Prostate gland (tissue), 2 donors: Measurements from ENCODE around the gene FSIP1.

ENCODE experiments used
- POLR2AphosphoS5 ChIP-seq: sonication (generic); formaldehyde crosslinking; IDR thresholded peaks from one replicate; pipeline ENCODE4 v1.6.1; 2017; ENCODE audit warnings: antibody characterized with exemption
- TF ChIP-seq, protein P1 (sequence below), 4 experiments: fragments of 200-600 bp in 2 of 4; fragments of 450-650 bp in 2 of 4; sonication (generic) in 2 of 4; IDR thresholded peaks; 1 replicate in 3 of 4; 2 replicates in 1 of 4; pipeline ENCODE4 v1.5.1; 2016 to 2019; ENCODE audit warnings: antibody characterized with exemption in 4 of 4, mild to moderate bottlenecking in 2 of 4, moderate library complexity in 2 of 4

DNA sequence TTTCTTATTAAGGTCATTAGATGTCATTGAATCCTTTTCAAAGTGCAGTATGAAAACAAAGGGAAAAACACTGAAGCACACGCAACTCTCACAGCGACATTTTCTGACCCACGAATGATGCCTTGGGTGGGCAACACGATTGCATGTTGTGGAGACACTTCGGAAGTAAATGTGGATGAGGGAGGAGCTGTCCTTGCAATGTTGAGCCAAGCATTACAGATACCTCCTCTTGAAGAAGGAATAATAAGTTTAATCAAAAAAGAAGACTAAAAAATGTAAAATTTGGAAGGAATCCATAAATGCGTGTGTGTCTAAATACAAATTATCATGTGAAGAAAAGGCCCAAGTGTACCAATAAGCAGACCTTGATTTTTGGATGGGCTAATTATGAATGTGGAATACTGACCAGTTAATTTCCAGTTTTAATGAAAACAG is 184.9 kb downstream of the FSIP1 start:
- TF ChIP-seq, protein P1, sequence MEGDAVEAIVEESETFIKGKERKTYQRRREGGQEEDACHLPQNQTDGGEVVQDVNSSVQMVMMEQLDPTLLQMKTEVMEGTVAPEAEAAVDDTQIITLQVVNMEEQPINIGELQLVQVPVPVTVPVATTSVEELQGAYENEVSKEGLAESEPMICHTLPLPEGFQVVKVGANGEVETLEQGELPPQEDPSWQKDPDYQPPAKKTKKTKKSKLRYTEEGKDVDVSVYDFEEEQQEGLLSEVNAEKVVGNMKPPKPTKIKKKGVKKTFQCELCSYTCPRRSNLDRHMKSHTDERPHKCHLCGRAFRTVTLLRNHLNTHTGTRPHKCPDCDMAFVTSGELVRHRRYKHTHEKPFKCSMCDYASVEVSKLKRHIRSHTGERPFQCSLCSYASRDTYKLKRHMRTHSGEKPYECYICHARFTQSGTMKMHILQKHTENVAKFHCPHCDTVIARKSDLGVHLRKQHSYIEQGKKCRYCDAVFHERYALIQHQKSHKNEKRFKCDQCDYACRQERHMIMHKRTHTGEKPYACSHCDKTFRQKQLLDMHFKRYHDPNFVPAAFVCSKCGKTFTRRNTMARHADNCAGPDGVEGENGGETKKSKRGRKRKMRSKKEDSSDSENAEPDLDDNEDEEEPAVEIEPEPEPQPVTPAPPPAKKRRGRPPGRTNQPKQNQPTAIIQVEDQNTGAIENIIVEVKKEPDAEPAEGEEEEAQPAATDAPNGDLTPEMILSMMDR (IDR thresholded peaks at IDR 0.05), result no peak
- no peak for TF ChIP-seq POLR2AphosphoS5
